LHCN-M2 (cell line): ENCODE measurements around the gene GUCD1. TPM values are rescaled to one million over a fixed set of nuclear protein-coding genes. Genes with fewer than 3 reads are reported as not detected.
A peak's percentile ranks its signal among the peaks of the same experiment; 100 is the strongest.
"Not testable (repeated sequence)": the region's sequence is repeated elsewhere in the genome, so short reads cannot be mapped to it uniquely, and the experiment has no call there.

Experiments used
- DNase-seq: peaks from one replicate; pipeline ENCODE4 v3.0.0-alpha.2; 2012; ENCODE audit warnings: low read depth
- total RNA-seq: library from RNA; depleted of rRNA; stranded (reverse); fragments of >200 nt; gene quantifications from 2 replicates; pipeline ENCODE4 v1.2.3, GENCODE V29; 2014

Gene GUCD1
- total RNA-seq, 1 experiment from 2014 or later: 163 TPM

- no peak for DNase-seq
These were observed 10.1 kb upstream of the GUCD1 start for GRCh38 chr22:24565077-24565476.

GRCh38 chr22:24564376-24565058 is 9.6 kb upstream of the GUCD1 start:
- DNase-seq: peak; percentile 51

GRCh38 chr22:24563246-24563645 is 8.3 kb upstream of the GUCD1 start:
- DNase-seq: peak; percentile 26

- no peak for DNase-seq
These were observed 4.5 kb upstream of the GUCD1 start for GRCh38 chr22:24559471-24559870.

- peak; percentile 98 for DNase-seq
These were observed 464 bp upstream of the GUCD1 start, which contains the start of gene SNRPD3 for GRCh38 chr22:24555165-24556039. TSS of gene SNRPD3 (plus strand) at chr22:24555999. CDS start at chr22:24557675, 1,676 bp downstream.

GRCh38 chr22:24553597-24554312 is 1.2 kb downstream of the GUCD1 start:
- no peak for DNase-seq

GRCh38 chr22:24552503-24553286 is 2.2 kb downstream of the GUCD1 start:
- not testable (repeated sequence) for DNase-seq

GRCh38 chr22:24550902-24551435 is 4.0 kb downstream of the GUCD1 start:
- DNase-seq: no peak

- no peak for DNase-seq
These were observed 4.7 kb downstream of the GUCD1 start for GRCh38 chr22:24550028-24550901.

GRCh38 chr22:24548812-24549211 is 6.1 kb downstream of the GUCD1 start:
- DNase-seq: no peak

GRCh38 chr22:24543679-24544243 is 11.2 kb downstream of the GUCD1 start:
- DNase-seq: no peak

GRCh38 chr22:24543185-24543601 is 11.7 kb downstream of the GUCD1 start:
- DNase-seq: no peak

GRCh38 chr22:24542641-24543040 is 12.3 kb downstream of the GUCD1 start:
- peak; percentile 72 for DNase-seq

- DNase-seq: no peak
These were observed 13.0 kb downstream of the GUCD1 start for GRCh38 chr22:24541681-24542515.

- no peak for DNase-seq
These were observed 14.5 kb downstream of the GUCD1 start for GRCh38 chr22:24540470-24540869.

GRCh38 chr22:24536089-24536488 is 18.8 kb downstream of the GUCD1 start:
- peak; percentile 75 for DNase-seq

- no peak for DNase-seq
These were observed 19.6 kb downstream of the GUCD1 start for GRCh38 chr22:24535348-24535747.

GRCh38 chr22:24532075-24532474 is 22.9 kb downstream of the GUCD1 start:
- DNase-seq: no peak

- not testable (repeated sequence) for DNase-seq
These were observed 24.0 kb downstream of the GUCD1 start for GRCh38 chr22:24530968-24531367.
